CD4-positive, alpha-beta T cell treated with Interleukin-4 for 1 hour (primary cell): Measurements from ENCODE around the gene CACNA2D4.

Experiments used
- DNase-seq, 2 donors: peaks; one replicate each; pipeline ENCODE4 v3.0.0-alpha.2; 2020 to 2022

CACNA2D4 gene

DNA sequence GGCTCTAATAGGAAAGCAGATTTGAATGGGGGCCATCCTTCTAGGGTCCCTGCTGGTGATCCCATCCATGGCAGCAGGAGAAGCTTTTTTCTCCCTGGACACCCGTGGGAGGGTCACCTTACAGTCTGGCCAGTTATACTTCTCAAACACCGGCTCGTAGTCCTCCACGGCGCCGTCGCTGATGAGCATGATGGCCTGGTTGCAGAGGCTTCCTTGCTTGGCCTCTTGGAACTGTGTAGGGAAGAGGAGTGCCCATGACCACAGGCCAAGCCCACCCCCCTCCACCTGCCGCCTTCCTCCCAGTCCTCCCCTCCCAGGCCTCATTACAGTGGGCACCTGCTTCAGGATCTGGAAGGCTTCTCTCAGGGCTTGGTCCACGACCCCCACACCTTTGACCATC is 33.8 kb downstream of the CACNA2D4 start:
- no peak for DNase-seq

DNA sequence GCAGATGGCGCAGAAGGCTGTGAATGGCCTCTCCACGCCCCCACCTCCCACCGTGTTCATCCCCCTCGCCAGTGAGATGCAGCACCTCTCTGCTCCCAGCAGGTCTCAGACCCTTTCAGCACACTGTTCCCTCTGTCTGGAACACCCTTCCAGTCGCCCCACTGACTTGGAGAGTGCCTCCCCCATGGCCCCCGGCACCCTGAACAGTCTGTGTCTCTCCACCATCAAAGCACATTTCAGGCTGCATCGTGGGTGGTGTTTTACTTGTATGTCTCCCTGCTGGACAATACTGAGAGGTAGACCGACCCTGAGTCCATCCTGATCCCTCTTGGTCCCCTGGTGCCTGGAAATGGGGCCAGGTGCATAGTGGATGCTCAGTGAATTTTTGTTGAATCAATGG is 34.9 kb downstream of the CACNA2D4 start:
- DNase-seq: no peak

DNA sequence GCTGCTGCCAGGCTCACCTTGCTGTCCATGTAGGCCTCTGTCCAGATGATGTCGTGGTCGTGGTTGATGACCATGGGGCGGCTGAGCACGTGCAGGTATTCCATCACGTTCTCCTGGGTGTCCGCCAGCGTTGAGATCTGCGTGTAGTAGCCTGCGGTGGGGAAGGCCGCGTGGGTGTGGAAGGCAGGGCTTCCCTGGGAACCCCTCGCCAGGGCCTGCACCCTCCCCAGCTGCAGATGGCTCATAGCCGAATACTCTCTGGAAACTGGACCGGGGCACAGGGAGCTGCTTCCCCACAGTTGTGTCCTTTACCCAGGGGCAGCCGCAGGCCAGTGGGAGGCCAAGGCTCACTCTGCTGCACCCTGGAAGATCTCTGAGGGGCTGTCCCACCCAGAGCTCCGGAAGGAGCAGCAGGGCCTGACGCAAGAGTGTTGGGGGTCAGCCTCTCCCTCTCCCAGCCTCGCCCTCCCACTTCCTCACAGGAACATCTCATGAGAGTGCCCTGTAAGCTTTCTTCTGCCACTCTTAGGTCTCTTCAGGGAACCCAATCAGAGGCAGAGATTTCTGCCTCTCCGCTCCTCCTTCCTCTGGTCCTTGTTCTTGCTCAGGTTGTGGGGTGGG is 35.5 kb downstream of the CACNA2D4 start:
- DNase-seq: no peak

DNA sequence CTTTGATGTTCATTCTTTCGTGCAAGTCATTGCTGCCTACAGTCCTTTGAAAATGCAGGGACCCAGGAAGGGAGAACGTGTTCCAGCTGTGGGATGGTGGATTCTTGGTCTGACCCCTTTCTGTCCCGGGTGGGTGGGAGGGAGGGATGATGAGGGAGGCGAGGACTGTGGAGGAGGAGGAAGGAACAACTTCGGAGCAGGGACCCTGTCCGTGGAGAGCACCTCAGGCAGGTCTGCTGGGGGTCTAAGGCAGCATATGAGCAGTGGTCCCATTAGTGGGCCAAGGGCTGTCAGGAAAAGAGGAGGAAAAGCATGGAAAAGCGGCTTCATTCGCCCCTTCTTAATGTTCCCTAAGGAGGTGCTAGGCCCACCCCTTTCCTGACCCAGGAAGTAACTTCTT is 36.0 kb downstream of the CACNA2D4 start:
- no peak for DNase-seq

DNA sequence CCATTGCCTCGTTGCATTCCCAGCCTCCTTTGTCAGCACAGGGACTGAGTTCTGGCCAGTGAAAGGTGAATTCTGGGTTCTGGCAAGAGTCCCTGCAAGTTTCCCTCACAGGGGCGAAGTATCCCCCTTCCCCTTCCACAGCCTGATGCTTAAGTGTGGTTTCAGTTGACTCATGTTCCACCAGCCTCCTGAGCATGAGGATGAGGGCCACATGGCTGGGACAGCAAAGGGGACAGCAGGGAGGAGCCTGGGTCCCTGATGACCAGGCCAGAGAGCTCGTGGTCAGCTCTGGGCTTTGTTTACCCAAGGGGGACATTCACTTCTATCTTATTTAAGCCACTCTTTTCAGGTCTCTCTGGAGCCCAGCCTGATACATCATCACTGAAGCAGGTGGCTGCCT is 36.5 kb downstream of the CACNA2D4 start:
- DNase-seq: no peak

DNA sequence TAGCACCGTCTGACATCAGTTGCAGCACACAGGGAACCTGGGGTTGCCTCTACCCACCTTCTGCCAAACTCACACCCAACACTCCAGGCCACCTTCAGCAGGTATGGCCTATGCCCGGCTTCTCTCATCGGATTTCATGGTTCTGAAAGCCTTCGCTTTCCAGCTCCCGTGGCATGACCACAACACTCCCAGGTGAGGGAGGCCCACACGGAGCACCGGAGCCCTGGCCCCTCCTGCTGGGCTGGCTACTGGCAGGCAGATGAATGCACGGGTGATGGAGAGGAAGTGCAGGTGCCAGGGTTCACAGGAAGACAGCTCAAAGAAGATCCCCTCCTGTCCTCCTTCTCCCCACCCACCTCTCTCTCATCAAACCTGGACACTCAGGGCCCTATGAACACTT is 37.2 kb downstream of the CACNA2D4 start:
- DNase-seq: no peak

DNA sequence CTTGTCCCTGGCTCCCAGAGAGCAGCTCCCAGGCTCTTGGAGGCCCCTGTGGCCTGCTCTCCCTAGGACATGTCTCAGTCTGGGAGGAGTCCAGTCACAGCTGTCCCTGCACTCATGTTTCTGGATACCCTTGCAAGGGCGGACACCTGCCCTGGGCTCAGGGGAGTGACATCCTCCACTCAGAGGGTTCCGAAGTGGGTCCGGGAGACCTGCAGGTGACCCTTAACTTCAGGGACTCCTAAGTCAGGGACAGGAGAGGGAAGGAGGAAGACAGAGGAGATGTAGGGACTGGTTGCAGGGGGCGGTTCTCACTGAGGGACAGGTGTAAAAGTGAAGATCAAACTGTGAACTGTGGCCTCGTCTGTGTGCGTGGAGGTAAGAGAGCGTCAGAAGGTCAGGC is 37.6 kb downstream of the CACNA2D4 start:
- DNase-seq: no peak

DNA sequence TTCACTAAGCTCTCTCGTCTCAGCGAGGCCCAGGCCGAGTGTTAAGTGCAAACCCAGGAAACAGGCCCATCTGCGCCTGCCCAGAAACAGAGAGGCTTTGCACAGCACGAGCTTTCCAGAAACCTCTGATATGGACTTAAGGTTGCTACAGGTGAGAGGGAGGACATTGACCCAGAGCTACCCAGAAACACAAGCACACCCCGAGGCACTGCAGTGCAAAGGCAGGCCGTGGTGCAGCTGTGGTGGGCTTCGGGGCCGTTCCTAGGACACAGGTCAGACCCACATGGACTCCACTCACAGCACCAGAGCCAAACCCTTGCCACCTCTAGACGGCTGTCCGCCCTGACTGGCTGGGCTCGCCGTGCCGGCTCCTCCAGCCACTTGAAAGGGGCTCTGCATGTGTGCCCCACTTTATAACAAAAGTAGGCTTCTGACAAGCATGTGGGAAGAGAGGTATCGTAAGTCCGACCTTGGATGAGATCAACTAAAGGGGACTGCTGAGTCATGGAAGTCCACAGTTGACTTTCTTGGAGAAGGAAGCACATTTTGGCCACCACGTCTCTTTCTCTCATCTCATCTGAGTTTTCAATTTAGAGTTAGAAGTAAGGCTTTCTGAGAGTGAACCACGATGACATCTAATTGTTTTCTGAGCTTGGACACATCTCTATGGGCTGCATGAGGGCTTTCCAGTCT is 38.2 kb downstream of the CACNA2D4 start:
- no peak for DNase-seq

DNA sequence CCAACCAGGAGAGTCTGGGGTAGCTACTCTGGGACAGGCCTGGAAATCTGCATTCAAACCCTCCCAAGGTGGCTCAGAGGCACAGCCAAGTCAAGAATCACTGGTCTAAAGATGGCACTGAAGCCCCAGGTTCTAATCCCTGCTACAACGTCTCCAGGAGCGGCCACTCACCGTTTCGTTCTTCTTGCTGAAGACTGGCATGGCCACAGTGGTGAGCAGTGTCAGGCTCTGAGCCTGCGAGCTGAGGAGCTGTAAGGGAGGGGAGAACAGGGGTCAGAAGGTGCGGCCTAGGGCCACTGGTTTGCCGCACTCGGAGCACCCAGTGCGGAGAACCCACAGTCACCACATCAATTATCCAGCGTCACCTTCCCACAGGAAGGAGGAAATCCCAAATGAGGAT is 38.8 kb downstream of the CACNA2D4 start:
- DNase-seq: no peak

DNA sequence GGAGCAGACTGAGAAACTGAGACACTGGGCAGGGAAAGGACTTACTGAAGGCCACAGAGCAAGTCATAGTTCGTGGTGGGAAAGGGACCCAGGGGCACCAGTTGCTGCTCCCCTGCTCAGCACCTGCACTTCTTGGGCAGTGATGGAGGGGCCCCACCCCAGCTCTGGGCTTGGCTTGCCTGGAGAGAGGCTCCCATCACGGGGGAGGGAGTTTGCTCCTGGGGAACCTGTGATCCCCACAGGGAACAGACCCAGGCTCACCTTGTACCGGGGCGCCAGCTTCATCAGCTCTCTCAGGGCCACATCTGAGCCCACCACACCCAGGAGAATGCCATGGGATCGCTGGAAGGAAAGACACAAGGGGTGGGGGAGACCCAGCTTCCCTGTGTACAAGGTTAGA is 39.8 kb downstream of the CACNA2D4 start:
- no peak for DNase-seq

DNA sequence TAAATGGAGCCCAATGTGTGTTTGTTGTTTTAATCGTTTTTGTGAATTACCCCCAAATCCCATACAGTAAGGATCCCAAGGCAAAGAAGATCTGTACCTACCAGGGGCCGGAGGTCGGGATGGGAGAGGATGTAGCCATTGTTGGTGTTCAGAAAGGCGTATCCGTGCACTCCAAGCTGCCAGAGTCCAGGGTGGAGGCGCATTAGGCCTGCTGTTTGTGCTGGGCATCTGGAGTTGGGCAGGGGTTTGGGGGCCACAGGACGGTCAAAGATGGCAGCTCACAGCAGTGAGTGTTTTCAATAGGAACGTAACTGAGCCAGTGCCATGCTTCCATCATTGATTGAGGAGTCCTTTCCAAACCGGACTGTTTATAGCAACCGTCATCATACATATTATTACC is 40.2 kb downstream of the CACNA2D4 start:
- DNase-seq: no peak

DNA sequence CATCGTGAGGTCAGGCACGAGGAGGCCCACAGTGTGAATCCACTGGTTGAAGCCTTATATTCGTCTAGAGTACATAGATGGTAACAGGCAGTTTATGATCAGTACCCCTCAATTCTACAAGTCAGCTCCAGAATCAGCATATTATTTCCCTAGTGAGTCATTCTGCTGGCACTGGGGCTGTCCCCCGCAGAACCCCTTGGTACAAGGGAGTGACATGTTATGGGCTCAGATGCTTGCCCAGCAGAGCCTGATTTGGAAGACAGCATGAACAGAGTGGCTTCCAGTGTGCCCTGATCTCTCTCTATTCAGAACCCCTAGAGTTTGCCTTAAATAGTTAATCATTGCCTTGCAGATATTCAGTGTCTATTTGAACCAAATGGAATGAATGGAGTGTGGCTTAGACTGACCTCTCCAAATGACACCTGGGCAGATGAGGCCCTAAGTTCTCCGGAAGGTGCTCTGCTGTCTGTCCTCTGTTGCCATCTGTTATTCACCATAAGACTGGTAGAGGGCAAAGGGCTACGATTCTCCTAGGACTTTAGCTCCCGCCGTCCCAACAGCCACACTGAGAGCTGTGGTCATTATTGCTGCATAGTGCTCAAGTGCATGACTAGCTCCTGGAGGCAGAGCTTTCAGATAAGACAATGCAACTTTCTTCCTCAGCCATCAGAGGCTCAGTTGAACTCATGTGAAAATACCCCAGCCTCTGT is 41.1 kb downstream of the CACNA2D4 start:
- DNase-seq: no peak

DNA sequence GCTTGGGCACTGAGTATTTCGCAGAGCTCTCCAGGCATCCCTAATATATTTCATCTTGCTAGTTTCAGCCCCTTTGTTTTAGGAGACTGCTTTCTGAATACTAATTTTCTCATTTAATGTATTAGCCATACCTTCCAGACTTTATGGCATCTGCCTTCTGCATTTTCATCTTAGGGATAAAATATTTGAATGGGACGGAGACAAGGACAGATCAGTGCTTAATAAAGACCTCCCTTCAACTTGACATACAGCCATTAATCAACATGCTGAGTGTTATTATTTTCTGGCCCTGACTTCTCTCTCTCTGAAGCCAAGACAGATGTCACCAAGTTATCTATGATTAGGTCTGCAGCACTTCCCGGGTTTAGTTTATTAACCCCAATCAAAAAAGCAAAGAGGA is 42.4 kb downstream of the CACNA2D4 start:
- DNase-seq: no peak

DNA sequence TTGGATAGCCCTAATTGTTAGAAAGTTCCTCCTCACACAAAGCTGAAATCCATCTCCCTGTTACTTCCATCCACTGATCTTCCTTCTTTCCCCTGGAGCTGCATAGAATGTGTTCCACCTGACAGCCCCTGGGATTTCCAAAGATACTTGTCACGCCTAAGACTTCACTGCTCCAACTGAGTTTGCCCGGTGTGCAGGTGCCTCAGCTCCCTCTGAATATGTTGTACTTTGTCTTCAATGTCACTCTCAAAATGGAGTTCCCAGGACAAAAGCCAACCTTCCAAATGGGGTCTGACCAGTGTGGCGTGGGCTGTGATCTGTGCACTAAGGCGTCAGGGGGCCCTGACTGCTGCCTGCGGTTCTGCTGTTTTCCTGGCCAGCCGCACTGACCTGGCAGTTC is 42.8 kb downstream of the CACNA2D4 start:
- no peak for DNase-seq

DNA sequence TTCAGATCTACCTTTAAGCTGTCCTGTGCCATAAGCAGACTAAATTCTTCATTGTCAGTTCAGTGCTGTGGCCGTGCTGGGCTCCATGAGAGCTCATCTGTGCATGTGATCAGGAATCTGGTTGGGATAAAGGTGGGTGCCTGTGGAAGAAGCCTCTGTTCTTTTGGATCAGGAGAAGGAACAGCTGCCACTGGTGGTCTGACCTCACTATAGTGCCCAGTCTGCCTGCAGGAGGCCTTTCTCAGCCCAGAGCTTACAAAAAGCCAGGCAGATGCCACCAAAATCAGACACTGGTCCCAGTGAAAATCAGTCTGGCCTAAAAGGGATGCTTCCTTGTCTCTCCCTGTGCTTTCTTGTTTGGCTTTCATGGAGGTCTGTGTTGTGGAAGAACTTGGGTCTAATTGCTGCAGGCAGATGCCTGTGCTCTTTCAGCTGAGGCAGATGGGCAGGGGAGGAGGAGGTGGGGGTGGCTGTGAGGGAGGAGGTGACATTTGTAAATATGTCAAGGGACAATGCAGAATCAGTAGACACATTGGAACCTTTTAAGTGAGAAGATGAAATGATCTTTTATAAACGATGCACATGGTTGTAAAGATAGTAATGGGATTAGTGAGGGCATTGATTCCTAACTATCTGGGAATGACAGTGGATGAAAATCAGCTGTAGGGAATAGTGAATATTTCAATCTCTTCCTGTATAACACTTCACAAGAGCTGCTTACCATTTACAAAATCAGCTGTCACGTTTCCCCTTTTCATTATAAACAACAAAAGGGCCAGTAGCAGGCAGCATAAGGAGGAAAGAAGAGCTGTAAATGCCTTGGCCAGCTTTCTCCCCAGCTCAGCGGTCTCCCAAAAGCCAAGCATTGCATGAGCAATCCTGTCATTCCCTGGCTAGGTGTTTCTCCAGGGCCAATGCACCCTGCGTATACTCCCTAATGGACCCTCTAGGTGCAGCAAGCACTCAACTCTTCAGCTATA is 44.6 kb downstream of the CACNA2D4 start:
- no peak for DNase-seq

DNA sequence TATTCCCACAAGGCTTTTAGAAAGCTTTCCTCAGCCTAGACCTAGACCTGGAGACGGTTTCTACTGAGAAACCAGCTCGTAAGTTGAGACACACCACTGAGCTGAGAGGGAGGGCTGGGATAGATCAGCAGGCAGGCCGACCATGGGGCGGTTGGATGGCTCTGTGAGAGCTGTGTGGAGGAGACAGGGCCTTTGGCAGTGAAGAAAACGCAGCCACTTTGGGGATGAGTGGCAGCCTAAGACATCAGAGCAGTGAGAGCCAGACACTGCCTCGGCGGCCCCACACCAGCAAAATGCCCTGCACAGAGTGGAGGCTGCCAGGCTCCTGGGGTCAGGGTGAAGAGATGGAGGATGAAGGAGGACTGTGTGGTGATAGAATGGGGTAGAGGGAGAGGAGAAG is 46.0 kb downstream of the CACNA2D4 start:
- DNase-seq: no peak

DNA sequence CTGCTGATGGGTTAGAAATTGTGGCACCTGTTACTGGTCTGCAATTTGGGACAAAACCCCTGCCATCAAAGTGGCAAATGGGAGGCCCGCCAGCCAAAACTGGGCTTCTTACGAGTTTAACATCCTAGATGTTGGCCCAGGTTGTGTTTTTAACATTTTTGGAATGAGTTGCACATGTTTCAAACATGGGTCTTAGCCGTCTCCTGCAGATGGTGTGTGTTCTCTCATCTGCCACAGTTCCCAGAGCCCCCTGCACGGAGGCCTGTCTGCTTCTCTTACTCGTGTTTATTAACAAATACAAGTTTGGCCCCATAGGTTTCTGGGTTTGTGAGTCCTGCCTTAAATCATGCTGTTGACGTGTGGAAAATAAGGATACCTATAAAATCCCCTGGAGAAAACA is 46.5 kb downstream of the CACNA2D4 start:
- DNase-seq: no peak

DNA sequence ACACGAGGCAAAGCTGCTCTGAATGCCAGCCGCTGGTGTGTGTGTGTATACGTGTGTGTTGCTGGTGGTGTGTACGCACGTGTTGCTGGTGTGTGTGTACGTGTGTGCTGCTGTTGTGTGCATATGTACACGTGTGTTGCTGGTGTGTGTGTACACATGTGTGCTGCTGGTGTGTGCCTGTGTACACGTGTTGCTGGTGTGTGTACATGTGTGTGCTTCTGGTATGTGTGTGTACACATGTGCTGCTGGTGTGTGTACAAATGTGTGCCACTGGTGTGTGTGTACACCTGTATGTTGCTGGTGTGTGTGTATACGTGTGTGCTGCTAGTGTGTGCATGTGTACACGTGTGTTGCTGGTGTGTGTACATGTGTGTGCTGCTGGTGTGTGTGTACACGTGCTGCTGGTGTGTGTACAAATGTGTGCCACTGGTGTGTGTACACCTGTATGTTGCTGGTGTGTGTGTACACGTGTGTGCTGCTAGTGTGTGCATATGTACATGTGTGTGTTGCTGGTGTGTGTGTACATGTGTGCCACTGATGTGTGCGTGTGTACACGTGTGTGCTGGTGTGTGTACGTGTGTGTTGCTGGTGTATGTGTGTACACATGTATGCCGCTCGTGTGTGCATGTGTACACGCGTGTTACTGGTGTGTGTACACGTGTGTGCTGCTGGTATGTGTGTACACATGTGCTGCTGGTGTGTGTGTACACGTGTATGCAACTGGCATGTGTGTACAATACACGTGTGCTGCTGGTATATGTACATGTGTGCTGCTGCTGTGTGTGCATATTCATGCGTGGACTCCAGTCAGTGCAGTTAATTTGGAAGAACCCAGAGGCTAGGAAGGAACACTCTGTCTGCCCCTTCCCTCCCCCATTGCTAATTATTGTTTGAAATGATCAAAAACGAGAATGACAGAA is 47.2 kb downstream of the CACNA2D4 start:
- no peak for DNase-seq

DNA sequence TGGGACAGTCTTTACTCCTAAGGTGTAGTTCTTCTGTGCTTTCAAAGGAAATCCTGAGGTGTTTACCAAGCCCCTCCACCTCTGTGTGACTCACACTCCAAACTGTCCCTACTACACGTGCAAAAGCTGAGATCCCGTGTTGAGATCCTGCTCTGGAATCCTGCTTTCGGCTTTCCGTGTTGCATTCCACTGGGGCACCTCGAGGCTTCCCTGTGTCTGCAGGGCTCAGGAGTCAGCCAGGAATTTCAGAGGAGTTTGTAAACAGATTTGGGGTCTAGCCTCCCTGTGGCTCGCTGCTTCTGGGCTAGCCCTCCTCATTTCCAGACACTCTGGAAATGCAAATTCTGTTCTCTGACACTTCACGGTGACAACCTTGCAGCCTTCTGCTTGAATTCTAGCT is 48.4 kb downstream of the CACNA2D4 start:
- no peak for DNase-seq

DNA sequence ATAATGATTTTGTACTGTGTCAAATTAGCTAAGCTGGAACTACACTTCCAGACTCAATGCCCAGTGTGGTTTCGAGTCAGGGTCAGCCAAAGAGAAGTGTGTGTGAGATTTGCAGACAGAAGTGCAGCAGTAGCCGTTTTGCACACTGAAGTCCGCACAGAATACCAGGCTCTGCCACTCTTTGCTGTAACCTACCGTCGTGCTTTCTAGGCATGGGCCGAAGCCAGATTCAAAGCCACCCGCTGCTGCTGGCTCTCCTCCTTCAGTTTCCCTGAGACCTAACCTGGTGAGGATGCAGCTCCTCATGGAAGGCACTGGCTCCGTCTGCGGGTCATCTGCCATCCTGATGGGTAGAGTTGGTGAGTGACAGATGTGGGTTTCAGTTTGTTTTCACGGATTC is 49.3 kb downstream of the CACNA2D4 start:
- no peak for DNase-seq

DNA sequence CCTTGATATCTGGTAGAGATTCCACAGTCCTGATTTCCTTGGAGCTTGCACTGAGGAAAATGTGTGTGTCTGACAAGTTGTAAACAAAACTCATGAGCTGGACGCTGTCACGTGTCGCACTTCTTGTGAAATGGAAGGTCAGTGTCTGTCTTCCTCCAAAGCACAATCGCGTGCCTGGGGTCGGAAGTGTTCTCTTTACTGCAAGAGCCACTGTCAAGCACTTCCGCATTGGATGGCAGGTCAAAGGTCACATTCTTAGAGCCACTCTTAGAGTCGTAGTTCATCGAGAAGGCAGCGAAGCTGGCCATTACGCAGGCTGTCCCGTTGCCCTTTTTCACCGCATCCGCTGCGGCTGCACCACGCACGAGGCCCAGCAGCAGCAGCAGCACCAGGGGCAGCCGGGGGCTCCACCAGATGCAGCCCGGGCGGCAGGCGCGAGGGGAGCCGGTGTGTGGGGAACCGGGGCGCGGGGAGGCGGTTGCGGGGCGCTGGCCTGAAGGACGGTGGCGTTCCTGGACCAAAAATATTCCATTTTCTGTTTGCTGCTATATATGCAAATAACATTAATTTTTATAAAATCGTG is 53.1 kb downstream of the CACNA2D4 start:
- no peak for DNase-seq

DNA sequence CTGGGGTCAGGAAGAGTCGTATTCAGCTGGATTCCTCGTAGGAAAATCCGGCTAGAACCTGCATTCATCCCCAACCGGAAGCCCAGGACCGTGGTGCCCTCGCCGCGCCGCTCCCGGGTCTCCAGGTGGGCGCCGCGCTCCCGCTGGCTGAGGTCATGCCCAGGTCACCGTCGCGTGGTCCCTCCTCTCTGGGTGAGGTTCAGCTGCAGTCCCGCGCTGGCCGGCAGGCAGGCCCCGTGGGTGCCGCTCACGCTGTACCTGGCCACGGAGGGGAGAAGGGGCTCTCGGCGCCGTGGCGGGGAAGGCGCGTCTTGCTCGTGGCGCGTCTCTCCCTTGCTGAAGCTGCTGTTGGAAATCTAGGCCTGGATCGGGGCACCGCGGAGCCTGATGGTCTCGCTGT is 53.6 kb downstream of the CACNA2D4 start:
- DNase-seq: no peak
